NCI-H510A (cell line): ENCODE data around the gene CCNY.

Source experiments
- DNase-seq: peaks from one replicate; lab custom pipeline; 2025; lab: John Stamatoyannopoulos, UW

CCNY gene

GRCh38 chr10:35331894-35332640, 4.2 kb upstream of the CCNY start:
- DNase-seq, result peak; percentile 13

GRCh38 chr10:35334297-35334696, 2.0 kb upstream of the CCNY start:
- no peak for DNase-seq

- DNase-seq, result no peak
Measured at GRCh38 chr10:35335133-35336083, 901 bp upstream of the CCNY start.

GRCh38 chr10:35336921-35337823, 863 bp downstream of the CCNY start:
- DNase-seq, result no peak

- DNase-seq, result no peak
Measured at GRCh38 chr10:35339942-35340341, 3.6 kb downstream of the CCNY start.

GRCh38 chr10:35340975-35341374, 4.7 kb downstream of the CCNY start:
- no peak for DNase-seq

GRCh38 chr10:35341521-35341920, 5.2 kb downstream of the CCNY start:
- no peak for DNase-seq

GRCh38 chr10:35342183-35342753, 6.0 kb downstream of the CCNY start:
- DNase-seq, result no peak

- no peak for DNase-seq
Measured at GRCh38 chr10:35343739-35344138, 7.4 kb downstream of the CCNY start.

- no peak for DNase-seq
Measured at GRCh38 chr10:35345383-35345742, 9.1 kb downstream of the CCNY start.

GRCh38 chr10:35346248-35346647, 9.9 kb downstream of the CCNY start:
- no peak for DNase-seq

GRCh38 chr10:35347121-35347562, 10.8 kb downstream of the CCNY start:
- no peak for DNase-seq

- DNase-seq, result no peak
Measured at GRCh38 chr10:35347899-35348608, 11.7 kb downstream of the CCNY start.

GRCh38 chr10:35348609-35349388, 12.5 kb downstream of the CCNY start:
- no peak for DNase-seq

- DNase-seq, result no peak
Measured at GRCh38 chr10:35349389-35349915, 13.1 kb downstream of the CCNY start.

- DNase-seq, result no peak
Measured at GRCh38 chr10:35351021-35351420, 14.7 kb downstream of the CCNY start.

GRCh38 chr10:35352097-35352496, 15.8 kb downstream of the CCNY start:
- DNase-seq, result no peak

GRCh38 chr10:35352512-35352911, 16.2 kb downstream of the CCNY start:
- DNase-seq, result no peak

- no peak for DNase-seq
Measured at GRCh38 chr10:35353395-35353794, 17.1 kb downstream of the CCNY start.

- no peak for DNase-seq
Measured at GRCh38 chr10:35353805-35354204, 17.5 kb downstream of the CCNY start.
